NB4 (cell line): ENCODE data around the gene MPHOSPH6.

Experiments
- POLR2A ChIP-seq: IDR thresholded peaks from 2 replicates; pipeline ENCODE4 v1.6.1; 2011; ENCODE audit warnings: mild to moderate bottlenecking; ENCODE audit not compliant: insufficient read length; ENCODE audit errors: extremely low read depth
- TF ChIP-seq, protein P1 (sequence below): IDR thresholded peaks from one replicate; pipeline ENCODE4 v1.5.1; 2012; ENCODE audit warnings: low read depth, low read length
- TF ChIP-seq, protein P2 (sequence below): IDR thresholded peaks from 2 replicates; pipeline ENCODE4 v1.6.1; 2011; ENCODE audit warnings: low read depth, low read length

- TF ChIP-seq, protein P1, sequence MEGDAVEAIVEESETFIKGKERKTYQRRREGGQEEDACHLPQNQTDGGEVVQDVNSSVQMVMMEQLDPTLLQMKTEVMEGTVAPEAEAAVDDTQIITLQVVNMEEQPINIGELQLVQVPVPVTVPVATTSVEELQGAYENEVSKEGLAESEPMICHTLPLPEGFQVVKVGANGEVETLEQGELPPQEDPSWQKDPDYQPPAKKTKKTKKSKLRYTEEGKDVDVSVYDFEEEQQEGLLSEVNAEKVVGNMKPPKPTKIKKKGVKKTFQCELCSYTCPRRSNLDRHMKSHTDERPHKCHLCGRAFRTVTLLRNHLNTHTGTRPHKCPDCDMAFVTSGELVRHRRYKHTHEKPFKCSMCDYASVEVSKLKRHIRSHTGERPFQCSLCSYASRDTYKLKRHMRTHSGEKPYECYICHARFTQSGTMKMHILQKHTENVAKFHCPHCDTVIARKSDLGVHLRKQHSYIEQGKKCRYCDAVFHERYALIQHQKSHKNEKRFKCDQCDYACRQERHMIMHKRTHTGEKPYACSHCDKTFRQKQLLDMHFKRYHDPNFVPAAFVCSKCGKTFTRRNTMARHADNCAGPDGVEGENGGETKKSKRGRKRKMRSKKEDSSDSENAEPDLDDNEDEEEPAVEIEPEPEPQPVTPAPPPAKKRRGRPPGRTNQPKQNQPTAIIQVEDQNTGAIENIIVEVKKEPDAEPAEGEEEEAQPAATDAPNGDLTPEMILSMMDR = no peak
- TF ChIP-seq, protein P2, sequence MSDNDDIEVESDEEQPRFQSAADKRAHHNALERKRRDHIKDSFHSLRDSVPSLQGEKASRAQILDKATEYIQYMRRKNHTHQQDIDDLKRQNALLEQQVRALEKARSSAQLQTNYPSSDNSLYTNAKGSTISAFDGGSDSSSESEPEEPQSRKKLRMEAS = no peak
- no peak for TF ChIP-seq POLR2A
Observed at GRCh38 chr16:82138478-82139285, 31.3 kb downstream of the MPHOSPH6 start.
